Measurements from ENCODE around the gene GGTLC3.
A peak's percentile ranks its signal among the peaks of the same experiment; 100 is the strongest.
"Not testable (repeated sequence)": the region's sequence is repeated elsewhere in the genome, so short reads cannot be mapped to it uniquely, and the experiment has no call there.

GGTLC3 gene

DNA sequence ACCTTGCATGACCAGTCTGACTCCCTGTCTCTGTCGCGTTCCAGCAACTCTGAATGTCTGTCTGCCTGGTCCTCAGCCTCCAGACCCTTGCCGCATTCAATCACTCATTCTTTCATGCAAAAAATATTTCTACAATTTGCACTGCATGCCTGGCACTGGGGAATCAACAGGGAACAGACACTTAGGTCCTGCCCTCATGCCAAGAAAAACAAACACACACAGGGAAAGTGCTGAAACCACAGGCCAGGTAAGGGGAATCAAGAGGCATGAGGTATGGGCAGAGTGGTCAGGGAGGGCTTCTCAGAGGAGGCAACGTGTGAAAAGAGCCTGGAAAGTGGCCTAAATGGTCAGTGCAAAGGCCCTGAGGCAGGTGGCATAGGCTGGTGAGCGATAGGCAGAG is at the start of gene GGTLC3:
TSS of gene GGTLC3 (minus strand) at position 101 of the 400 bp plus-strand sequence. CDS start 264 bp downstream, outside the sequence.
- not testable (repeated sequence) for H3K4me3 Mint-ChIP-seq, H3K27me3 Mint-ChIP-seq, ATAC-seq, H3K36me3 Mint-ChIP-seq, H3K27ac Mint-ChIP-seq, H3K4me1 Mint-ChIP-seq, H3K9me3 Mint-ChIP-seq

DNA sequence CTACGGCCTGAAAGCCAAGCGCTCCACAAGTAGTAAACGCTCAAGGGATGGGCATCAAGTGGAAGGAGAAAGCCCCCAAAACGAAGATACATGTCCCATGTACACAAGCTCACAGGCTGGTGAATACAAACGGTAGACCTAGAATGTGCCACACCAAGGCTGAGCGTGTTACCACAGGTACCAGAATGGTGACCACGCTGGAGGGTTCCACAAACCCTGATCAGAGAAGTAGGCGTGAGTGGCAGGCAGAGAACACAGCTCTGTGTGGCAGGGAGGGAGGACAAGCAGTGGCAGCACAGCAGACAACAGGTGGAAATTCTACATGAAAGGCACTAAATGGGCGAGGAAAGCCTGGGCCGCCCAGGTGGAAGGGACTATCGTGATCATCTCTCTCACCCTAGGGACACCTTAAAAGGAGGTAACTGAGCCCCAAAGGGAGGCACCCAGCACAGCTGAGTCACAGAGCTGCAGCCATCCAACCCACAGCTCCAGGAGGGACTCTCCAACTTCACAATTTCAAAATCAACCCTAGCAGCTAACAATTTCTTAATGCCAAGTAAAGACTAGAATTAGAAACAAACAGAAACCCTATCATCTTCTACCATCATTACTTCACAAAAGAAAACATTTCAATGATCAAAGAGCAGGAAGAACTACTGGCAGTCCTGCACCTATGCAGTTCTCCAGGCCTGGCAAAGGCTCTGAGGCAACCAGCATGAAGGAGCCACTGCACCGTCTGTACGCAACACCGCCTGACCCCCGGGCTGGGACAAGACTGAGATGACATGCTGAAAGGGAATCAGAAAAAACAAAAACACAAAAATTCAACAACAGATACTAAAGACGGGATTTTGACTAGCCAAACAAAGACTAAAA is 42.4 kb upstream of the GGTLC3 start:
- H3K27me3 Mint-ChIP-seq, H3K4me1 Mint-ChIP-seq, H3K9me3 Mint-ChIP-seq, H3K4me3 Mint-ChIP-seq, H3K27ac Mint-ChIP-seq, H3K36me3 Mint-ChIP-seq: not testable (repeated sequence)
- ATAC-seq, result peak; percentile 45

DNA sequence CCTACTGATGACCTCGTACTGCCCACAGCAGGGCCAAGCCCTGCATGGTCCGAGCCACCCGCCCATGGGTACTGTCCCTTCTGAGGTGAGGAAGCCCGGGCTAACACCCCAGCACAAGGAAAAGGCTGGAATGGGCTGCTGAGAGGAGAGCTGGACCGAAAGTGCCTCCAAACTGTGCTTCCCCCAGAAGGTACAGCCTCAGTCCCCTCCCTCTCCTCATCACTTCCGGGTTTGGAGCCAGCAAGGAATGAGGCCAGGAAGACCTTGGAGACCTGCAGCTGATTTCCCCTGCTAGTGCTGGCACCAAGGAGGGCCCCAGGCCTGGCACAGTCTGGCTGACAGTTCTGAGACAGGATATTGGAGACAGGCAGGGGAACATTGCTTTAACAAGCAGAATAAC is 41.0 kb upstream of the GGTLC3 start:
- not testable (repeated sequence) for ATAC-seq, H3K27me3 Mint-ChIP-seq, H3K4me3 Mint-ChIP-seq, H3K9me3 Mint-ChIP-seq, H3K36me3 Mint-ChIP-seq, H3K4me1 Mint-ChIP-seq, H3K27ac Mint-ChIP-seq

DNA sequence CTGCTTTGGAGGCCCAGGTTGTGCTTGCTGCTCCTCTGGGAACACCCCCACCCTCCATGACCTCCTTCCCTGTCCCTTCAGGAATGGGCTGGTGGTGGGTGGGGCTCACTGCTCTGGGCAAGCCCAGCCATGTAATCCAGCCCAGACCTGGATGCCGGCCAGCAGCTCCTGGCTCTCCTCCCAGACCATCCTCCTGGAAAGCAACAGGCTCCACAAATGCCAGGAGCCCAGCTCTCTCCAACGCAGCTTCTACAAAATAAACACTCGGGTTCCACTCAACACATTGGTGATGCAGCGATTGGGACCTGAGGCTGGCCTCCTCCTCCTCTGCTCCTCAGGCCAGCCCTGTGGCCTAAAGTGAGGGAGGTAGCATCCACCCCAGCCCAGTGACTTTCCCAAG is 40.6 kb upstream of the GGTLC3 start:
- not testable (repeated sequence) for H3K36me3 Mint-ChIP-seq, H3K27ac Mint-ChIP-seq, H3K27me3 Mint-ChIP-seq, H3K4me3 Mint-ChIP-seq, H3K9me3 Mint-ChIP-seq, ATAC-seq, H3K4me1 Mint-ChIP-seq

DNA sequence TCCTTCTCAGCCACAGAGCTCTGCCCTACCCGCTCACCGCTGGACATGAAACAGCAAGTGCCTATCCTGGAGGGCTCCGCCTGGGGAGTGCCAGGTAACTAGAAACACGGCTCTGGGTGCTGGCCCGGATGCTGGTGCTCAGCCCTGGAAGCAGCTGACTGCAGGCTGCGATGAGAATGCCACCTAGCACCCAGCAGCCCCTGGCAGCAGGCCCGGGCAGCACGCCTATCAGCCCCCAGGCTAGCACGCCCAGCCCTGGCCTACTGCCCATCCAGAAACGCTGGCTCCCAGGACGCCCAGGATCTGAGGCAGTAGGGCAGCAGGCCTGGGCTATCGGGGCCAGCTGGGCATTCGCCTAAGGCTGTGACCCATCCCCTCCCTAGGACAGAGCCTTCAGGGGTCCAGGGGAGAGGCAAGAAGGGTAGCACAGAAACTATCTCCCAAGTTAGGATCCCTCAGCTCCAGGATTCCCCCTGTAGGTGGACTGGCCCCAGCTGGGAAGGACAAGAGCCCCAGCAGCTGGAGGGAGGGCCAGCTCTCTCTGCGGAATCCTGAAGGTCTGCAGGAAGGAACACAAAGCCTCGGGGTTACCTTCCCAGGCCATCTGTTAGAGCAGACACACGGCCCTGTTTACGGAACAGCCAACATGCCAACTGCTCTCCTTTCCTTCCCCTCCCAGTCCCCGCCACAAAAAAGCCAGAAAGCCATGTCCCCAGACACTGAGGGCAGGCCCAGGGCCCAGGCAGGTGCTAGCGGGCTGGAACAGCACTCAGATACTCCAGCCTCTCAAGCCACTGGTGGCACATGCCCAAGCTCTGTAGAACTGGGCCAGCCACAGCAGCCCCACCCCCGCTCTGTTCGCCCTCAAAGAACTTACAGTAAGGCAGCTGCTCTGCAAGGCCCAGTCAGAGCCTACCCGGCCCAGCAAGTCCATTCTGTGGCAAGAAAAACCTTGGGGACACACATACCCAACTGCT is 36.6 kb upstream of the GGTLC3 start:
- ATAC-seq, H3K4me3 Mint-ChIP-seq, H3K9me3 Mint-ChIP-seq, H3K27ac Mint-ChIP-seq, H3K36me3 Mint-ChIP-seq, H3K27me3 Mint-ChIP-seq, H3K4me1 Mint-ChIP-seq: not testable (repeated sequence)

DNA sequence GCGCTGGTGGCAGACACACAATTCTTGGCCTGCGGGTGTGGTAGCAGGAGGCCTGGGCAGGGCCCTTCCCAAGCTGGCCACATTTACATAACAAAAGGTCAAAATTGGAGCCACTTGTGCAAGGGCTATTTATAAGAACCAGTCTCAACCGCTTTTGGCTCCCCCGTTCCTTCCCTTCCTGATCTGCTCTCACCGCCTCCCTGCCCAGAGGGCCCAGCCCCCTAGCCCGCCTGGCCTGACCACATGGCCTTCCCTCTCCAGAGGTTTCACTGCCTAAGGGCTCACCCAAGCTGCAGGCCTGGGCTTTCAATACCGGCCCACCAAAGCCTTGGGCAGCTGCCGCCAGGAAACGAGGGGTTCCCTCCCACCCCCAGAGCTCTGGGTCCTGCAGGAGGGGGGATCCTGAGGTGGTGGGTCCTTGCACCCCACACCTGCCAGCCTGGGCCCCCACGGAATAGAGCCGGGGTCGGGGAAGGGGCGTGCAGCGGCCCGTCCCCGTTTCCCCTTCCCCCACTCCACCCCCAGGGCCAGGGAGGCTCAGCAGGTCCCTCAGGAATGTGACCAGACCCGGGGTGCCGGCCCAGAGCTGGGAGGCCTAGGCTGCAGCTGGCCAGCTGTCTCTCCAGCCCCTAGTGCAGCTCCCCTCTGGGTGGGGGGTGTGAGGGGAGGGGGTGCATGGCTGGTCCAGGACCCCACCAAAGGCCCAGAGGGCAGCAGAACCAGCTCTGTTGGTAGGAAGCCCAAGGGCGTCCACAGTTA is 35.1 kb upstream of the GGTLC3 start:
- H3K9me3 Mint-ChIP-seq, H3K4me3 Mint-ChIP-seq, H3K27ac Mint-ChIP-seq, ATAC-seq, H3K27me3 Mint-ChIP-seq, H3K36me3 Mint-ChIP-seq, H3K4me1 Mint-ChIP-seq: not testable (repeated sequence)

DNA sequence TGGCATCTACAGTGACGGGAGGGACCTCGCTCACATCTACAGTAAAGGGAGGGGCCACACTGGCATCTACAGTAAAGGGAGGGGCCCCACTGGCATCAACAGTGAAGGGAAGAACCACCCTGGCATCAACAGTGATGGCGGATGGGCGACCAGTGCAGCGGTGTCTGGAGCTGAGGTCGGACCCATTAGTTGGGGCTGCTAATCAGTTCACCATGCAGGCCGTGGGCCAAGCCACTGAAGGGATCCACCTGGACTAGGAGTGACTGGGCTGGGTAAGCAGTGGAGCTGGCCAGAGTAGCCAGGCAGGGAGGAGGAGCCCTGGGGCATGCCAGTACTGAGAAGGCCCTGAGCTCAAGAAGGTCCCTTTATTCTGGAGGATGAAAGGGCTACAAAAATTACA is 33.1 kb upstream of the GGTLC3 start:
- H3K27ac Mint-ChIP-seq, H3K27me3 Mint-ChIP-seq, ATAC-seq, H3K4me1 Mint-ChIP-seq, H3K4me3 Mint-ChIP-seq, H3K9me3 Mint-ChIP-seq, H3K36me3 Mint-ChIP-seq: not testable (repeated sequence)

DNA sequence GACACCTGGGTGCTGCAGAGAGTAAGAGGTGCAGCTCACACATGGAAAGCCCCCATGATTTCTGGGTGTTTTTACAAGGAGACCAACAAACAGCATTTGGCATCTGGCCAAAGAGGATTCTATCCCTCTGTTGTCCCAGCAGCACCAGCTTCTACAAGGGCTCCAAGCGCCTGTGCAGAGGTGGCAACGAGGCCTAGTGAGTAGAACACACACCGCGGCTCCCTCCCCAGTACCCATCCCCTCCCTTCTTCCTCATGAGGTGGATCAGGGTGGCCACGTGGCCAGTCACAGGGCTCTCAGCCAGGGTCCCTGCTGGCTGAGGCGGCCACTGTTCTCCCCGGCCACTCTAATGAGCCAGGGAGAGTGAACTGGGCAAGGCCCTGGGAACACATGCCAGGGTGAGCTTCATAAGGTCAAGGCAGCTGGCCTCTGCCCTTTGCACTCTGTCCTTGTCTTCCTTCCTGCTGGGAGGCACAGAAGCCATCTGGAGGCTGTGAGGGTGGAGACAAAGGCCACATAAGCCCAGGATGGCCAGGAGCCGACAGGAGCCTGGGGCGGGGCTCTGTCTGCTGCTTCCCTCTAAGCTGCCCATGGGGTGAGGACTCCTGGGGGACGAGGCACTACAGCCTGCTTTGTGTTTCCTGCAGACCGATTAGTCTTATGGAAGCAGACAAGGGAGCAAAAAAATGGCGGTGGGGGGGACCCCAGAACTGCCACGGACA is 31.7 kb upstream of the GGTLC3 start:
- H3K4me3 Mint-ChIP-seq, H3K27ac Mint-ChIP-seq, H3K27me3 Mint-ChIP-seq, H3K36me3 Mint-ChIP-seq, H3K4me1 Mint-ChIP-seq, ATAC-seq, H3K9me3 Mint-ChIP-seq: not testable (repeated sequence)

DNA sequence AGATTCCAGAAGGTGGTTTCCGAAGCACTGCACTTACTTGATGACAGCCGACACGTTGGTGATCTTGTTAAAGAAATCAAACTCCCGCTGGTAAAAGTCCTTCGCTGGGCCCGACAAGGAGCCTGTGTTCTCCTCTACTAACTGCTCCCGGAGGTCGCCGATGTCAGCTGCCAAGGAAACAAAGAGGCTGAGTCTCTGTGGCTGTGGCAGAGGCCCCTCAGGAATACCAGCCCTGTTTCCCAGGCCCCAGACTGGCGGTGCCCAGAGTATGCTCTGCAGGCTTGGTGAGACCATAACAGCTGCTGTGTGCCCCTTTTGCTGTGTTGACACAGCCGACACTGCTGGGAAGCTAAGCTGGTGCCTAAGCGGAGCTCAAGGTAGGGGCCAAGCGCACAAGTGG is 26.7 kb upstream of the GGTLC3 start:
- not testable (repeated sequence) for H3K4me1 Mint-ChIP-seq, H3K4me3 Mint-ChIP-seq, H3K27me3 Mint-ChIP-seq, H3K9me3 Mint-ChIP-seq, ATAC-seq, H3K36me3 Mint-ChIP-seq, H3K27ac Mint-ChIP-seq

DNA sequence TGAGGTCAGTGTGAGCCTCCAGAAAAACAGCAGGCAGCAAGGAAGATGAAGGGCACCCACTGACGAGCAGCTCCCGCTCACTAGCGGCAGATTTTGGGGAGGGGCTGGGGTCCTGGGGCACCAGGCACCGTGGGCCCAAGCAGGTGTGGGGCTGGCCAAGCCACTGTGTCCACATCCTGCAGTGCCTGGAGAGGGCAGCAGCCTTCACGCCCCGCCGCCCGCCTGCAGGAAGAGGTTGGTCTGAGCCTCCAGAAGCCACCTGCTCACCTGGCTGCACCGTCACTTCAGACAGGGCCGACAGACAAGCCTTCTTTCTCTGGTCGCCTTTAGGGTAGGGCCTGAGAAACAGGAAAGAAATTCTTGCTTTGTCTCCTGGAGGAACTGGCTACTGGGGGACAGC is 25.4 kb upstream of the GGTLC3 start:
- not testable (repeated sequence) for H3K4me1 Mint-ChIP-seq
- peak; percentile 56 for ATAC-seq

DNA sequence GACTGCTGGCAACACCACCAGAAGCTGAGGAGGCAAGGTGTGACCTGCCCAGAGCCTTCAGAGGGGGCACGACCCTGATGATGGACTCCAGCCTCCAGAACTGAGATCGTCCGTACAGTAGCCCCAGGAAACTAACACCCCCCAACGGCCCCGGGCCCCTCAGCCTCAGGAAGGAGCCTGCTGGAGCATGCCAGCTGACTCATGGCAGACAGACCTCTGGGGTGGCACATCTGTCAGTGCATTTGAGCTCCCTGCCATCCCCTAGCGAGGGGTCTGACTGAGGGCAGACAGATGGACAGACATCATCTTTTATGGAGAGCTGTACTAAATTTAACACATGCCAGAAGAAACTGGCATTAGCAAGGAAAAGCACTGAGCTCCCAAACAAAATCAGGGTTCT is 22.0 kb upstream of the GGTLC3 start:
- H3K4me1 Mint-ChIP-seq, H3K36me3 Mint-ChIP-seq, H3K4me3 Mint-ChIP-seq, H3K9me3 Mint-ChIP-seq, H3K27ac Mint-ChIP-seq, H3K27me3 Mint-ChIP-seq, ATAC-seq: not testable (repeated sequence)

More for the DNA sequence above, 25.4 kb upstream of the GGTLC3 start:
- H3K27me3 Mint-ChIP-seq, H3K36me3 Mint-ChIP-seq, H3K27ac Mint-ChIP-seq, H3K9me3 Mint-ChIP-seq, H3K4me3 Mint-ChIP-seq: not testable (repeated sequence)

DNA sequence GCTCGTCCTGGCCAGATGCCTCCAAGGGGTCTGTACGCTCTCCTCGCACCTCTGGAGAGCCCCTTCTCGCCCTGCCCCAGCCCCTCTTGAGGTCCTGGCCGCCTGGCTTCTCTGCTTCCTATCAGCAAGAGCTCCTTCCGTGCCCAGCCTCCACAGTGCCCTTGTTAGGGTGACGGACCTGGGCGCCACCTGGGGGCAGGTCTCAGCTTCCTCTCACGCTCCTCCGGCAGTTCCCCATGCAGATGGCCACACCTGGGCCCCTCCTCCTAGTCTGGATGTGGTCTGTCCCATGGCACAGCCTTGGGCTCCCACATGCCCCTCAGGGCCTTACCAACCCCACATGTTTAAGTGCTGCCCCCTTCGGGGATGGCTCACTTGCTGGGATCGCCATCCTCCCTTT is 16.4 kb upstream of the GGTLC3 start:
- H3K4me1 Mint-ChIP-seq, H3K27ac Mint-ChIP-seq, ATAC-seq, H3K36me3 Mint-ChIP-seq, H3K27me3 Mint-ChIP-seq, H3K4me3 Mint-ChIP-seq, H3K9me3 Mint-ChIP-seq: not testable (repeated sequence)

DNA sequence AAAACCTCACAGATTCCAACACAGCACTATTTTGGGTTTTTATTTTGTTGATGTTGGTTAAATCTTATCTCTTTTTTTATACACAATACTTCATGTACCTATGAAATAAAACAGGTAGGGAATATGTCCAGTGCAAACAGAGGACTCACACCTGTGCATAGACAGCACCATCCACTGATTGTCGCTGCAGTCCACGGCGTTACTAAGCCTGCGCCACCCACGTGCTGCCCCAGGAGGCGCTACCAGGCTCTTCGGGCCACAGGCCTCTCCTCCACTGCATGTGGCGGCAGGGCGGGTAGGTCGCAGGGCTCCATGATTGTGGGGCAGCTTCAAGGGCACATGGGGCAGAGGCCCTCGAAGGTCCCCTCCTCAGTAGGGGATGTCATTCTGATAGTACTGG is 15.7 kb upstream of the GGTLC3 start:
- not testable (repeated sequence) for ATAC-seq, H3K36me3 Mint-ChIP-seq, H3K9me3 Mint-ChIP-seq, H3K4me3 Mint-ChIP-seq, H3K4me1 Mint-ChIP-seq, H3K27me3 Mint-ChIP-seq, H3K27ac Mint-ChIP-seq

DNA sequence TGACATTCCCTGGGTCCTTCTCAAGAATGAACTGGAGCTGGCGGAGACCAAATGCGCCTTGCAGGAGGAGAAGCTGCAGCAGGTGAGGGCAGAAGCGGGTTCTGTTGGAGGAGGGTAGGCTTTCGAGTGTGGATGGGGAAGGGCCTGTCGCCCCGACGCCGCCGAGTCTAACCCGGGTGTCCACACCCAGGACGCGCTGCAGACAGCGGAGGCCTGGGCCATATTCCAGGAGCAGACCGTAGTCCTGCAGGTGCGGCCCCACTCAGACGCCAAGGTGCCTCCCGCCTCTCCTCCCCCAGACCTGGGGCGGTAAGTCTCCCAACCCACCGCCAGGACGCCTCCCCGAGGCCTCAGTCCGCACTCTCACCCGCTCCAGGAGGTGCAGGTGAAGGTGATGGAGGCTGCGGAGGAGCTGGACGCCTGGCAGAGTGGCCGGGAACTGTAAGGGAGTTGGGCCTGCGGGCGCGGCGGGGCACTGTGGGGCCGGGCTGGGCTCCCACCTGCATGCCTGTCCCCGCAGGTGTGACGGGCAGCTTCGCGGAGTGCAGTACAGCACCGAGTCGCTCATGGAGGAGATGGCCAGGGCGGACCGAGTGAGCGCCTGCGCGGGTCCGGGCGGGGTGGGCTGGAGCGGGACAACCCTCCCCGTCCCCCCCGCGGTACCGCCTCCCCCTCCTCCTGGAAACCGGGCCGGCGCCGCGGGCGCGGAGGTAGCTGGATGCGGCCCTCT is 11.6 kb upstream of the GGTLC3 start:
- ATAC-seq, result peak; percentile 21
- not testable (repeated sequence) for H3K27ac Mint-ChIP-seq, H3K9me3 Mint-ChIP-seq, H3K27me3 Mint-ChIP-seq, H3K4me3 Mint-ChIP-seq, H3K4me1 Mint-ChIP-seq, H3K36me3 Mint-ChIP-seq
